GM21786 (cell line): Measurements from ENCODE around the gene TUFM.
"Not testable (repeated sequence)": the region's sequence is repeated elsewhere in the genome, so short reads cannot be mapped to it uniquely, and the experiment has no call there.

ENCODE experiments used
- ATAC-seq: cut with Tn5 transposase; IDR thresholded peaks from one replicate; pipeline ENCODE4 v1.9.1; 2021; ENCODE audit not compliant: unreplicated experiment

TUFM gene

GRCh38 chr16:28839004-28839639, 7.0 kb downstream of the TUFM start:
- ATAC-seq, result no peak

DNA sequence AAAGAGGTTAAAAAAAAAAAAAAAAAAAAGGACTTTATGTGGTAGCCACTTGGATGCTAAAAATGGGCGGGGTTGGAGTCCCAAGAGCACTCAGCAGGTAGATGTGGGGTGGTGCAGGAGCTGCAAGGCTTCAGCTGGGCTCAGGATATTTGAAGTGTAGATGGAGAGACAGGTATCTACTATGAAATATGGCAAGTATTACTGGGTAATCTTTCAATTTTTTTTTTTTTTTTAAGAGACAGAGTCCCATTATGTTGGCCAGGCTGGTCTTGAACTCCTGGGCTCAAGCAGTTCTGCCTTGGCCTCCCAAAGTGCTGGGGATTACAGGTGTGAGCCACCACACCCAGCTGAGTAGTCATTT, 7.6 kb downstream of the TUFM start:
- ATAC-seq, result no peak

GRCh38 chr16:28837672-28838557, 8.2 kb downstream of the TUFM start:
- ATAC-seq, result no peak

DNA sequence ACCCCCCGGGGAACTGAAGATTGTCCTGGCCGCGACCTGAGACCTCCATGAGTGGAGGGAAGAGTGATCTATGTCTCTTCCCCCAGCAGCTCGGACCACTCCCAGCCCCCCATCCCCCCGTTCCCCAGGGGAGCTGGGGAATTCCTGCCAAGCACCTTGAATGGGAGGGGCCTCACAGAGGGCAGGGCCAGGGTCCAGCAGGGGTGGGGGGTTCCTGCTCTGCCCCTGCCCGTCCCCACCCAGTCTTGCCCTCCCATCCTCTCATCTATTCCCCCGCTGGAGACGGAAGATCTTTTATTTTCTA, 9.4 kb downstream of the TUFM start:
- no peak for ATAC-seq

- no peak for ATAC-seq
Observed at GRCh38 chr16:28835864-28836760, 10.0 kb downstream of the TUFM start.

DNA sequence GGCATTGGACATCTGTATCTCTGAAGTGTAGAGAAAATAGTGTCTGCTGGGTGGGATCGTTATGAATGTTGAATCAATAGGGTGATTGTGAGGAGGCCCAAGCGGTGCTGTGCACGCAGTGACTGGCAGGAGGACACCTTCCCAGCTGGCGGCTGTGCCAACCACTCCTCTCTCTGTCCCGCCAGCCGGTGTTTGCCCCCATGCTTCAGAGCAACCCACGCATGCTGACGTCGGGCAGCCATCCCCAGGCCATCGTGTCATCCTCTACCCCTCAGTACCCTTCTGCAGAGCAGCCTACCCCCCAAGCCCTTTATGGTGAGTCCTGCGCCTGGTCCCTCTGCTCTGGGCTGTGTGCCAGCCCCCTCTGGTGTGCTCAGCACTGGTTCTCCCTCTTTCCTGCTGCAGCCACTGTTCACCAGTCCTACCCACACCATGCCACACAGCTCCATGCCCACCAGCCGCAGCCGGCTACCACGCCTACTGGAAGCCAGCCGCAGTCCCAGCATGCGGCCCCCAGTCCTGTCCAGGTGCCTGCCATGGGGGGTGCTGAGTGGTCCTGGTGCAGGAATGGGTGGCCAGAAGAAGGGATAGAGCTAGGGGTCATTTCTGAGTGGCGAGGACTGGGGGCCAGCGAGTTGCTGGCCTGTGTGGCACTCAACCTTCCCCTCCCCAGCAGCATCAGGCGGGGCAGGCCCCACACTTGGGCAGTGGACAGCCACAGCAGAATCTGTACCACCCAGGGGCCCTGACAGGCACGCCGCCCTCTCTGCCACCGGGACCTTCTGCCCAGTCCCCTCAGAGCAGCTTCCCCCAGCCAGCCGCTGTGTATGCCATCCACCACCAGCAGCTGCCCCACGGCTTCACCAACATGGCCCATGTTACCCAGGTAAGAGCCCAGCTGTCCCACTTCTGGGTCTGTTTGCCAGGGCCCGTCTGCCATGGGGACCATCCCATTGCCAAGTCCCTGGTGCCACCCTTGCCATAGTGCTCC, 11.0 kb downstream of the TUFM start:
- no peak for ATAC-seq

- no peak for ATAC-seq
Observed at GRCh38 chr16:28834349-28834748, 11.8 kb downstream of the TUFM start.

DNA sequence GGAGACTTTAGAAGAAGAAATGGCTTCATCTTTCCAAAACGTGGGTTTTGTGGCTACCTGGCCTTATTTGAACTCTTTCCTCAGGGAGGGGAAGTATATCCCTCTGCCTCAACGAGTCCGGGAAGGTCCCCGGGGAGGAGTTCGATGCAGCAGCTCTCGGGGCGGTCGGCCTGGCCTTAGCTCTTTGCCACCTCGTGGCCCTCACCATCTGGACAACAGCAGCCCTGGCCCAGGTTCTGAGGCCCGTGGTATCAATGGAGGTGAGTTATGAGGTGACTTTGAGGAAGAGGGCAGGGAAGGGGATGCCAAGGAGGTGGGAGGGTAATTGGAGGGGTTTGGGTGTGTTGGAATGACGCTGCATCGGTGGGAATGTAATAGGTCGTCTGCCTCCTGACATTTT, 15.6 kb downstream of the TUFM start:
- ATAC-seq, result no peak

GRCh38 chr16:28829747-28830146, 16.4 kb downstream of the TUFM start:
- no peak for ATAC-seq

DNA sequence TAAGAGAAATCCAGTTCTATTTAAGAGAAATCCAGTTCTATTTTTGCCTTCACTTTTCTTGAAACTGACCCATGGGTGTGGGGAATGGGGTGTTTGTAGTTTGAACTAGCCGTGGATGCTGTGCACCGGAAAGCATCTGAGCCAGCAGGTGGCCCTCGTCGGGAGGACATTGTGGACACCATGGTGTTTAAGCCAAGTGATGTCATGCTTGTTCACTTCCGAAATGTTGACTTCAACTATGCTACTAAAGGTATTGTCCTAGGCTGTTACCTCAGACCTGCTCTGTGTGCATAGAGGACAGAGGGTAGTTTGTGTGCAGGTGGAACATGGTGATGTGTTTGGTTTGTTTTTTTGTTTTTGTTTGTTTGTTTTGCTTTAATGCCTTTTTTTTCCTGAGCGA, 20.0 kb downstream of the TUFM start:
- no peak for ATAC-seq

- no peak for ATAC-seq
Observed at GRCh38 chr16:28824717-28824973, 21.5 kb downstream of the TUFM start.

- peak; percentile 58 for ATAC-seq
Observed at GRCh38 chr16:28823873-28824716, 22.1 kb downstream of the TUFM start.

GRCh38 chr16:28823291-28823872, 22.8 kb downstream of the TUFM start:
- peak; percentile 7 for ATAC-seq

DNA sequence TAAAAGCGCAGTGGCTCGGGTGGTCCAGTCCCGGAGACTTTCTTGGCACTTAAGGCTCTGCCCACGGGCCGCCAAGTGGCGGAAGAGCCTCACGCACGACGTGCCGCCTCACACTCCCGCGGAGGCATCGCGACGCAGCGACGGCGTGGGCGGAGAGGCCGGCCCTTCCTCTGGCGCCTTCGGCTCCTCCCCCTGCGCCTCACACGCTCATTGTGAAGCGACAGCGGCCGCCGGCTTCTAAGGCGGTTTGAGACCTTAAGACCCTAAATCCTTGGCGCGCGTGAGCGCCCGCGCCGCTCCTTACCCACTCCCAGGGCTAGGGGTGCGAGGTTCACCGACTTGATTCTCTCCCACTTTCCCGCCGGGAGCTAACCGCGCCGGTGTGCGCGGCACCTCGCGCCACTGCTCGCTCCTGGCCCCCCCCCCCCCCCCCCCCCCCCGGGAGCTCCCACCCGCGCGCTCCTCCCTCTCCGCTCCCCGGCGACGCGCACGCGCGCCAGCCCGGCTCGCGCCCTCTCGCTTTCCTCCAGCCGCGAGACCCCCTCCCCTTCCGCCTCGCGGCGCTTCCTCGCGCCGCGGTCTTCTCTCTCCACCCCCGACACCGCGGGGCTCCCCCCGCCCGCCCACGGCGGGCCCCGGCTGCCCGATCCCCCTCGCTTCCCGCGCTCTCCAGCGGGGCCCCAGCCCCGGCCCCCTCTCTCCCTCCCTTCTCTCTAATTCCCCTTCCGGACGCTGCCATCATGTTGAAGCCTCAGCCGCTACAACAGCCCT, 23.4 kb downstream of the TUFM start, which contains the start of gene ATXN2L:
Gene ATXN2L (plus strand): TSS at position 480 of the 771 bp plus-strand sequence. CDS start 261 bp downstream, at position 741.
- ATAC-seq, result peak; percentile 40

DNA sequence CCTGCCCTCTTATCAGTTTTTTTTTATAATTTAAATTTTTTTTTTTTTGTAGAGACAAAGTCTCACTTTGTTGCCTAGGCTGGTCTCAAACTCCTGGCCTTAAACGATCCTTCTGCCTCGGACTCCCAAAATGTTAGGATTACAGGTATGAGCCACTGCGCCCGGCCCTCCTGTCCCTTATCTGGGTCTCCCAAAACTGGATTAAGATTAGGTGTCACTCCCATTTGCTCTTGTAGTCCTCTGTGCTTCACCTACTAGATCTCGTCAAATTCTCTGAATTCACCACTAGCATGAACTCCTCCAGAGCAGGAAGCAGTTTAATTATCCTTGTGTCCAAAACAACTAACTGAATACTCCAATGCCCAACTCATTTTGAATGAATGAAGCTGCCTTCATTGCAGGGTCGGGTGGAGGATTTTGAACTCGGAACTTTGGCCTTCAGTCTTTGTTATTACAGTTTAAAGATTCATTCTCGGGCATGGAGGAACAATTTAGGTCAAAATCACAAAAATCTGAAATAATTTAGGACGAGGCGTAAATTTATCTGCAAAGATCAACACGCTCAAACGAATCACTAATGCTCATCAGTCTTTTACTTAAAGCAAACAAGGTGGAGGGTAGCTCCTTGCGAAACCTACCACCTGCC, 24.2 kb downstream of the TUFM start:
- ATAC-seq, result no peak

GRCh38 chr16:28820546-28820945, 25.6 kb downstream of the TUFM start:
- ATAC-seq, result not testable (repeated sequence)

DNA sequence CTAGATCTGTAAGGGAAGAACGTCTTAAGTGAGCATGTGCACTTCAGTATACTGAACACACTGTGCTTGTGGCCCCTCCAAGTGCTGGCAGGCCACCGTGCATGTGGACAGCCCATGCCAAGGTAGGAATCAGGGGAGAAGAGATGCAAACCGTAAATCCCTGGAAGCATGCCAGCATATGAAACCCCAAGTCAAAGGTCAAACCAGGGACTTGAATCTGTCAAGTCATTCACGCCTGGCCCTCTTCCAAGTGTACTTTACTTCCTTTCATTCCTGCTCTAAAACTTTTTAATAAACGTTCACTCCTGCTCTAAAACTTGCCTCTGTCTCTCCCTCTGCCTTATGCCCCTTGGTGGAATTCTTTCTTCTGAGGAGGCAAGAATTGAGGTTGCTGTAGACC, 26.1 kb downstream of the TUFM start:
- ATAC-seq, result no peak

- not testable (repeated sequence) for ATAC-seq
Observed at GRCh38 chr16:28807445-28808120, 38.6 kb downstream of the TUFM start.
